ENCODE results near the gene OSBPL3. TPM values are rescaled to one million over a fixed set of nuclear protein-coding genes. Genes with fewer than 3 reads are reported as not detected.
A peak's percentile ranks its signal among the peaks of the same experiment; 100 is the strongest.

OSBPL3 gene
- total and polyA plus RNA-seq, 2 donors: 9.1 to 23.3 TPM

- no peaks in the 10 kb centered on the region for H3K4me1 ChIP-seq (ENCODE audit: control insufficient read depth in 2 of 2, insufficient read depth in 2 of 2, low read length in 2 of 2)
- H3K9me3 ChIP-seq (ENCODE audit: control insufficient read depth in 2 of 2, insufficient read depth in 1 of 2, low read length in 1 of 2): no peaks in the 10 kb centered on the region
- DNase-seq (ENCODE audit: low read depth in 6 of 9, low spot score in 9 of 9): no peak
These were observed 28.5 kb downstream of the OSBPL3 start for GRCh38 chr7:24951441-24951980.

GRCh38 chr7:24949884-24950283 is 30.1 kb downstream of the OSBPL3 start:
- WGBS: 58% methylated on average over 1 of the region's 1 CpG

More at GRCh38 chr7:24951441-24951980, 28.5 kb downstream of the OSBPL3 start:
- 54% methylated on average over 3 of the region's 3 CpGs for WGBS
- Histone ChIP-seq H3K27ac (ENCODE audit: low read depth in 1 of 2, low read length in 1 of 2) (no peak overlapping the region), H3K4me3 (ENCODE audit: low read length in 2 of 2) (no peak overlapping the region), H3K27me3 (ENCODE audit: control insufficient read depth in 2 of 2, insufficient read depth in 1 of 2, low read length in 1 of 2) (no peaks in the 10 kb centered on the region), H3K36me3 (ENCODE audit: control insufficient read depth in 2 of 2, insufficient read depth in 2 of 2, low read length in 1 of 2) (no peaks in the 10 kb centered on the region)

GRCh38 chr7:24948739-24949138 is 31.2 kb downstream of the OSBPL3 start:
- Histone ChIP-seq H3K9me3 (ENCODE audit: control insufficient read depth in 2 of 2, insufficient read depth in 1 of 2, low read length in 1 of 2) (no peaks in the 10 kb centered on the region), H3K27ac (ENCODE audit: low read depth in 1 of 2, low read length in 1 of 2) (no peak overlapping the region), H3K27me3 (ENCODE audit: control insufficient read depth in 2 of 2, insufficient read depth in 1 of 2, low read length in 1 of 2) (no peaks in the 10 kb centered on the region), H3K4me3 (ENCODE audit: low read length in 2 of 2) (no peak overlapping the region), H3K4me1 (ENCODE audit: control insufficient read depth in 2 of 2, insufficient read depth in 2 of 2, low read length in 2 of 2) (no peaks in the 10 kb centered on the region), H3K36me3 (ENCODE audit: control insufficient read depth in 2 of 2, insufficient read depth in 2 of 2, low read length in 1 of 2) (no peaks in the 10 kb centered on the region)
- WGBS: 84% methylated on average over 4 of the region's 4 CpGs
- no peak for DNase-seq (ENCODE audit: low read depth in 6 of 9, low spot score in 9 of 9)

More at GRCh38 chr7:24949884-24950283, 30.1 kb downstream of the OSBPL3 start:
- Histone ChIP-seq H3K9me3 (ENCODE audit: control insufficient read depth in 2 of 2, insufficient read depth in 1 of 2, low read length in 1 of 2) (no peaks in the 10 kb centered on the region), H3K4me3 (ENCODE audit: low read length in 2 of 2) (no peak overlapping the region), H3K4me1 (ENCODE audit: control insufficient read depth in 2 of 2, insufficient read depth in 2 of 2, low read length in 2 of 2) (no peaks in the 10 kb centered on the region), H3K27me3 (ENCODE audit: control insufficient read depth in 2 of 2, insufficient read depth in 1 of 2, low read length in 1 of 2) (no peaks in the 10 kb centered on the region), H3K36me3 (ENCODE audit: control insufficient read depth in 2 of 2, insufficient read depth in 2 of 2, low read length in 1 of 2) (no peaks in the 10 kb centered on the region), H3K27ac (ENCODE audit: low read depth in 1 of 2, low read length in 1 of 2) (no peak overlapping the region)
- DNase-seq (ENCODE audit: low read depth in 6 of 9, low spot score in 9 of 9): no peak

GRCh38 chr7:24946467-24946866 is 33.5 kb downstream of the OSBPL3 start:
- DNase-seq (ENCODE audit: low read depth in 6 of 9, low spot score in 9 of 9): no peak
- no peaks in the 10 kb centered on the region for H3K36me3 ChIP-seq (ENCODE audit: control insufficient read depth in 2 of 2, insufficient read depth in 2 of 2, low read length in 1 of 2)
- WGBS: 97% methylated on average over 1 of the region's 1 CpG
- no peak overlapping the region for H3K27ac ChIP-seq (ENCODE audit: low read depth in 1 of 2, low read length in 1 of 2)
- H3K4me3 ChIP-seq (ENCODE audit: low read length in 2 of 2): no peak overlapping the region
- H3K27me3 ChIP-seq (ENCODE audit: control insufficient read depth in 2 of 2, insufficient read depth in 1 of 2, low read length in 1 of 2): no peaks in the 10 kb centered on the region
- H3K9me3 ChIP-seq (ENCODE audit: control insufficient read depth in 2 of 2, insufficient read depth in 1 of 2, low read length in 1 of 2): no peaks in the 10 kb centered on the region
- H3K4me1 ChIP-seq (ENCODE audit: control insufficient read depth in 2 of 2, insufficient read depth in 2 of 2, low read length in 2 of 2): peaks cover 0 to 5% of the 10 kb centered on the region in 2 donors

GRCh38 chr7:24945899-24946298 is 34.1 kb downstream of the OSBPL3 start:
- Histone ChIP-seq H3K4me1 (ENCODE audit: control insufficient read depth in 2 of 2, insufficient read depth in 2 of 2, low read length in 2 of 2) (peaks cover 0 to 5% of the 10 kb centered on the region in 2 donors), H3K36me3 (ENCODE audit: control insufficient read depth in 2 of 2, insufficient read depth in 2 of 2, low read length in 1 of 2) (no peaks in the 10 kb centered on the region), H3K4me3 (ENCODE audit: low read length in 2 of 2) (no peak overlapping the region), H3K27me3 (ENCODE audit: control insufficient read depth in 2 of 2, insufficient read depth in 1 of 2, low read length in 1 of 2) (no peaks in the 10 kb centered on the region), H3K27ac (ENCODE audit: low read depth in 1 of 2, low read length in 1 of 2) (no peak overlapping the region), H3K9me3 (ENCODE audit: control insufficient read depth in 2 of 2, insufficient read depth in 1 of 2, low read length in 1 of 2) (no peaks in the 10 kb centered on the region)
- DNase-seq (ENCODE audit: low read depth in 6 of 9, low spot score in 9 of 9): no peak
- 3% methylated on average over 1 of the region's 1 CpG for WGBS

- Histone ChIP-seq H3K27ac (ENCODE audit: low read depth in 1 of 2, low read length in 1 of 2) (no peak overlapping the region), H3K9me3 (ENCODE audit: control insufficient read depth in 2 of 2, insufficient read depth in 1 of 2, low read length in 1 of 2) (no peaks in the 10 kb centered on the region), H3K4me1 (ENCODE audit: control insufficient read depth in 2 of 2, insufficient read depth in 2 of 2, low read length in 2 of 2) (peaks cover 0 to 5% of the 10 kb centered on the region in 2 donors), H3K36me3 (ENCODE audit: control insufficient read depth in 2 of 2, insufficient read depth in 2 of 2, low read length in 1 of 2) (no peaks in the 10 kb centered on the region), H3K4me3 (ENCODE audit: low read length in 2 of 2) (no peak overlapping the region), H3K27me3 (ENCODE audit: control insufficient read depth in 2 of 2, insufficient read depth in 1 of 2, low read length in 1 of 2) (no peaks in the 10 kb centered on the region)
- peak in 1 of 9 donors; percentile 21 for DNase-seq (ENCODE audit: low read depth in 6 of 9, low spot score in 9 of 9)
- 85% methylated on average over 5 of the region's 5 CpGs for WGBS
These were observed 36.7 kb downstream of the OSBPL3 start for GRCh38 chr7:24943096-24943948.

- Histone ChIP-seq H3K4me3 (ENCODE audit: low read length in 2 of 2) (no peak overlapping the region), H3K36me3 (ENCODE audit: control insufficient read depth in 2 of 2, insufficient read depth in 2 of 2, low read length in 1 of 2) (no peaks in the 10 kb centered on the region), H3K4me1 (ENCODE audit: control insufficient read depth in 2 of 2, insufficient read depth in 2 of 2, low read length in 2 of 2) (peaks cover 0 to 5% of the 10 kb centered on the region in 2 donors), H3K27ac (ENCODE audit: low read depth in 1 of 2, low read length in 1 of 2) (no peak overlapping the region), H3K9me3 (ENCODE audit: control insufficient read depth in 2 of 2, insufficient read depth in 1 of 2, low read length in 1 of 2) (no peaks in the 10 kb centered on the region), H3K27me3 (ENCODE audit: control insufficient read depth in 2 of 2, insufficient read depth in 1 of 2, low read length in 1 of 2) (no peaks in the 10 kb centered on the region)
- 98% methylated on average over 5 of the region's 5 CpGs for WGBS
- DNase-seq (ENCODE audit: low read depth in 6 of 9, low spot score in 9 of 9): no peak
These were observed 37.8 kb downstream of the OSBPL3 start for GRCh38 chr7:24942226-24942625.

GRCh38 chr7:24939416-24939815 is 40.6 kb downstream of the OSBPL3 start:
- WGBS: 92% methylated on average over 1 of the region's 1 CpG
- Histone ChIP-seq H3K9me3 (ENCODE audit: control insufficient read depth in 2 of 2, insufficient read depth in 1 of 2, low read length in 1 of 2) (no peaks in the 10 kb centered on the region), H3K4me3 (ENCODE audit: low read length in 2 of 2) (no peak overlapping the region), H3K27ac (ENCODE audit: low read depth in 1 of 2, low read length in 1 of 2) (no peak overlapping the region), H3K36me3 (ENCODE audit: control insufficient read depth in 2 of 2, insufficient read depth in 2 of 2, low read length in 1 of 2) (no peaks in the 10 kb centered on the region), H3K4me1 (ENCODE audit: control insufficient read depth in 2 of 2, insufficient read depth in 2 of 2, low read length in 2 of 2) (peaks cover 0 to 5% of the 10 kb centered on the region in 2 donors), H3K27me3 (ENCODE audit: control insufficient read depth in 2 of 2, insufficient read depth in 1 of 2, low read length in 1 of 2) (no peaks in the 10 kb centered on the region)
- no peak for DNase-seq (ENCODE audit: low read depth in 6 of 9, low spot score in 9 of 9)

GRCh38 chr7:24936121-24936824 is 43.7 kb downstream of the OSBPL3 start:
- WGBS: 79% methylated on average over 3 of the region's 3 CpGs
- no peaks in the 10 kb centered on the region for H3K4me1 ChIP-seq (ENCODE audit: control insufficient read depth in 2 of 2, insufficient read depth in 2 of 2, low read length in 2 of 2)
- H3K9me3 ChIP-seq (ENCODE audit: control insufficient read depth in 2 of 2, insufficient read depth in 1 of 2, low read length in 1 of 2): no peaks in the 10 kb centered on the region
- H3K27me3 ChIP-seq (ENCODE audit: control insufficient read depth in 2 of 2, insufficient read depth in 1 of 2, low read length in 1 of 2): no peaks in the 10 kb centered on the region
- no peaks in the 10 kb centered on the region for H3K36me3 ChIP-seq (ENCODE audit: control insufficient read depth in 2 of 2, insufficient read depth in 2 of 2, low read length in 1 of 2)
- H3K27ac ChIP-seq (ENCODE audit: low read depth in 1 of 2, low read length in 1 of 2): no peak overlapping the region
- H3K4me3 ChIP-seq (ENCODE audit: low read length in 2 of 2): no peak overlapping the region
- no peak for DNase-seq (ENCODE audit: low read depth in 6 of 9, low spot score in 9 of 9)

All from thymus (tissue), 11 donors.